HL-60 (cell line): ENCODE data around the gene MGP.

Experiments used
- DNase-seq, 2 experiments: peaks; one replicate each; pipeline ENCODE4 v3.0.0-alpha.2; 2010 to 2020; ENCODE audit warnings: low read depth in 1 of 2, low spot score in 1 of 2
- H3K27ac ChIP-seq: fragments of 250-450 bp; sonication (Bioruptor Pico); replicated peaks from 2 replicates; pipeline ENCODE4 v1.5.1; 2020; ENCODE audit warnings: mild to moderate bottlenecking, moderate library complexity
- H3K27me3 ChIP-seq: fragments of 250-450 bp; sonication (Bioruptor Pico); 2 replicates; pipeline ENCODE4 v1.5.1; 2021; ENCODE audit warnings: mild to moderate bottlenecking, moderate library complexity; ENCODE audit not compliant: insufficient read depth, poor library complexity, severe bottlenecking
- H3K4me3 ChIP-seq: replicated peaks from 2 replicates; pipeline ENCODE4 v1.5.1; 2011; ENCODE audit warnings: mild to moderate bottlenecking, control low read depth, low read length; ENCODE audit not compliant: insufficient read depth
- GABPA ChIP-seq: IDR thresholded peaks from 2 replicates; pipeline ENCODE4 v1.6.1; 2012; ENCODE audit warnings: low read depth
- POLR2AphosphoS5 ChIP-seq: IDR thresholded peaks from 2 replicates; pipeline ENCODE4 v1.6.1; 2012; ENCODE audit warnings: low read depth
- SPI1 ChIP-seq: IDR thresholded peaks from 2 replicates; pipeline ENCODE4 v1.6.1; 2012; ENCODE audit warnings: low read depth, mild to moderate bottlenecking, borderline replicate concordance
- TF ChIP-seq, protein P1 (sequence below): IDR thresholded peaks from 2 replicates; pipeline ENCODE4 v1.6.1; 2012; ENCODE audit warnings: low read depth; ENCODE audit not compliant: insufficient replicate concordance
- TF ChIP-seq, protein P2 (sequence below): IDR thresholded peaks from one replicate; pipeline ENCODE4 v1.5.1; 2011; ENCODE audit warnings: low read length, control low read depth, inconsistent platforms; ENCODE audit not compliant: insufficient read depth

MGP gene

DNA sequence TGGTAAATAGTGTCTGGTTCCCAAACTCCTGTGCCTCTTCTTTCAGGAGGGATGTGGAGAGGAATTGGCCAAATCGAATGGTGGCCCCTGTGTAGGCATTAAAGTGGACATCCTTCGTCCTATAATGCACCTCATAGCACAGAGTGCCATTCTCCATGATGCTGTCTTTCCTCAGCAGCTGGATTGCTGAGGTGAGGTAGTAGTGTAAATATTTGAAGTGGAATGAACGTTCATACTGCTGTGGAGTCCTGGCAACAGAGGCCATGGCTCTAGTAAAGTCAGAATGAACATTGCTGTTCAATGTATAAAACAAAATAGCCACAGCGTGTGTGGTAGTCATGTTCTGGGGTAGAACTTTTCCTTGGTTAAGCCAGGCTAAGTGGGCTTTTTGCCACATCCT is 45.0 kb downstream of the MGP start:
- DNase-seq, result no peak
- Histone ChIP-seq H3K27ac (no peak overlapping the region), H3K27me3 (no peaks in the 10 kb centered on the region), H3K4me3 (no peak overlapping the region)
- TF ChIP-seq SPI1 (no peak), GABPA (no peak), POLR2AphosphoS5 (no peak)
- TF ChIP-seq, protein P1, sequence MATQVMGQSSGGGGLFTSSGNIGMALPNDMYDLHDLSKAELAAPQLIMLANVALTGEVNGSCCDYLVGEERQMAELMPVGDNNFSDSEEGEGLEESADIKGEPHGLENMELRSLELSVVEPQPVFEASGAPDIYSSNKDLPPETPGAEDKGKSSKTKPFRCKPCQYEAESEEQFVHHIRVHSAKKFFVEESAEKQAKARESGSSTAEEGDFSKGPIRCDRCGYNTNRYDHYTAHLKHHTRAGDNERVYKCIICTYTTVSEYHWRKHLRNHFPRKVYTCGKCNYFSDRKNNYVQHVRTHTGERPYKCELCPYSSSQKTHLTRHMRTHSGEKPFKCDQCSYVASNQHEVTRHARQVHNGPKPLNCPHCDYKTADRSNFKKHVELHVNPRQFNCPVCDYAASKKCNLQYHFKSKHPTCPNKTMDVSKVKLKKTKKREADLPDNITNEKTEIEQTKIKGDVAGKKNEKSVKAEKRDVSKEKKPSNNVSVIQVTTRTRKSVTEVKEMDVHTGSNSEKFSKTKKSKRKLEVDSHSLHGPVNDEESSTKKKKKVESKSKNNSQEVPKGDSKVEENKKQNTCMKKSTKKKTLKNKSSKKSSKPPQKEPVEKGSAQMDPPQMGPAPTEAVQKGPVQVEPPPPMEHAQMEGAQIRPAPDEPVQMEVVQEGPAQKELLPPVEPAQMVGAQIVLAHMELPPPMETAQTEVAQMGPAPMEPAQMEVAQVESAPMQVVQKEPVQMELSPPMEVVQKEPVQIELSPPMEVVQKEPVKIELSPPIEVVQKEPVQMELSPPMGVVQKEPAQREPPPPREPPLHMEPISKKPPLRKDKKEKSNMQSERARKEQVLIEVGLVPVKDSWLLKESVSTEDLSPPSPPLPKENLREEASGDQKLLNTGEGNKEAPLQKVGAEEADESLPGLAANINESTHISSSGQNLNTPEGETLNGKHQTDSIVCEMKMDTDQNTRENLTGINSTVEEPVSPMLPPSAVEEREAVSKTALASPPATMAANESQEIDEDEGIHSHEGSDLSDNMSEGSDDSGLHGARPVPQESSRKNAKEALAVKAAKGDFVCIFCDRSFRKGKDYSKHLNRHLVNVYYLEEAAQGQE, result no peak
- TF ChIP-seq, protein P2, sequence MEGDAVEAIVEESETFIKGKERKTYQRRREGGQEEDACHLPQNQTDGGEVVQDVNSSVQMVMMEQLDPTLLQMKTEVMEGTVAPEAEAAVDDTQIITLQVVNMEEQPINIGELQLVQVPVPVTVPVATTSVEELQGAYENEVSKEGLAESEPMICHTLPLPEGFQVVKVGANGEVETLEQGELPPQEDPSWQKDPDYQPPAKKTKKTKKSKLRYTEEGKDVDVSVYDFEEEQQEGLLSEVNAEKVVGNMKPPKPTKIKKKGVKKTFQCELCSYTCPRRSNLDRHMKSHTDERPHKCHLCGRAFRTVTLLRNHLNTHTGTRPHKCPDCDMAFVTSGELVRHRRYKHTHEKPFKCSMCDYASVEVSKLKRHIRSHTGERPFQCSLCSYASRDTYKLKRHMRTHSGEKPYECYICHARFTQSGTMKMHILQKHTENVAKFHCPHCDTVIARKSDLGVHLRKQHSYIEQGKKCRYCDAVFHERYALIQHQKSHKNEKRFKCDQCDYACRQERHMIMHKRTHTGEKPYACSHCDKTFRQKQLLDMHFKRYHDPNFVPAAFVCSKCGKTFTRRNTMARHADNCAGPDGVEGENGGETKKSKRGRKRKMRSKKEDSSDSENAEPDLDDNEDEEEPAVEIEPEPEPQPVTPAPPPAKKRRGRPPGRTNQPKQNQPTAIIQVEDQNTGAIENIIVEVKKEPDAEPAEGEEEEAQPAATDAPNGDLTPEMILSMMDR, result no peak

DNA sequence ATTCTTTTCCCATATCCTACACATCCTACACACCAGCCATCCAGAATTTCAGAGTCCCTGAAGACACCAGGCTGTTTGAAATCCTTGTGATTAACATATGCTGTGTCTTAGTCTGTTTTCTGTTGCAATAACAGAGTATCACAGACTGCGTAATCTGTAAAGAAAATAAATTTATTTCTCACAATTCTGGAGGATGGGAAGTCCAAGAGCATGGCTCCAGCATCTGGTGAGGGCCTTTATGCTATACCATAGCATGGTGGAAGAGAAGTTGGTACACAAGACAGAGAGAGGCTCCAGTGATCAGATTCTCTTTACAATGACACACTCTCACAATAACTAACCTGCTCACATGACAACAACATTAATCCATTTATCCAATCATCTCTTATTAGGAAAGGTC is 46.4 kb downstream of the MGP start:
- DNase-seq, result no peak
- TF ChIP-seq, protein P2, result no peak
- TF ChIP-seq SPI1, result no peak
- no peak for TF ChIP-seq GABPA
- no peak for TF ChIP-seq POLR2AphosphoS5
- TF ChIP-seq, protein P1, result no peak
- Histone ChIP-seq H3K4me3 (no peak overlapping the region), H3K27ac (no peak overlapping the region), H3K27me3 (no peaks in the 10 kb centered on the region)

DNA sequence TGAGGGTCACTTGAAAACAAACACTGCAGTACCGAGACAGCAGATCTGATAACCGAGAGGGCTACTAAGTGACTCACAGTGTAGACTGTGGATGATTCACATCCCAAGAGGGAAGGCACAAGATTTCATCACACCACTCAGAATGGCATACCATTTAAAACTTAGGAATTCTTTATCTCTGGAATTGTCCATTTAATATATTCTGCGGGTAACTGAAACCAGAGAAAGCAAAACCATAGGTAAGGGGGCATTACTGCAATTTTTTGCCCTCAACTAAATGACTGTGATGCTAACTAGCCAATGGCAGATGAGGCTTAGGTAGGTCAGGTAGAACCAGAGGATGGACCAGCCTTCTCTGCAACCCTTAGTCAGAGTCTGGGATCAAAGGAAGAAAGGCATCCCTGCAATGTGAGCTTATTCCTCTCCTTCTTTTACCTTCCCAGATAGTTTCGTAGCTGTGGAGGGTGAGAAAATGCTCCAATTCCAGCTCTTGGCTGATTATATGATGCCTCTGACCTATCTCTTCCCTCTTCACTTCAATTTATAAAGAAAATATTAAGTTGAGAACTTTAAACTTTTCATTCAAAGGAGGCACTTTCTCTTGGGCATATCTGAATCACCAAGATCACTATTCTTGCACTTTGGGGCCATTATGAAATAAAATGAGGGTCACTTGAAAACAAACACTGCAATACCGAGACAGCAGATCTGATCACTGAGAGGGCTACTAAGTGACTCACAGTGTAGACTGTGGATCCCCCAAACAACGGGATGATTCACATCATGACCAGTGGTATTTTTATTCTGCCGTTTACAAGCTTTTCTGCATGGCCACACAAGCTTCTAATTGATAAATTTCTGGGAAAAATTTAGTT is 49.1 kb downstream of the MGP start:
- H3K27me3 ChIP-seq, result peaks cover 5% of the 10 kb centered on the region
- H3K27ac ChIP-seq, result no peak overlapping the region
- no peak for TF ChIP-seq SPI1
- TF ChIP-seq, protein P2, result no peak
- TF ChIP-seq, protein P1, result no peak
- no peak for TF ChIP-seq POLR2AphosphoS5
- TF ChIP-seq GABPA, result no peak
- DNase-seq, result no peak
- H3K4me3 ChIP-seq, result no peak overlapping the region
